GM12878 (cell line): ENCODE measurements around the gene PRSS2. TPM values are rescaled to one million over a fixed set of nuclear protein-coding genes. Genes with fewer than 3 reads are reported as not detected.
A peak's percentile ranks its signal among the peaks of the same experiment; 100 is the strongest.

ENCODE experiments used
- BCL3 ChIP-seq: IDR thresholded peaks from 2 replicates; pipeline ENCODE4 v1.6.1; 2011; ENCODE audit warnings: borderline replicate concordance, low read depth, mild to moderate bottlenecking, moderate library complexity, low read length; ENCODE audit not compliant: insufficient read depth, poor library complexity, severe bottlenecking
- BHLHE40 ChIP-seq, 2 experiments: fragments of 450-650 bp in 1 of 2; IDR thresholded peaks; 2 replicates each; pipeline ENCODE4 v1.6.1; 2011 to 2017; ENCODE audit warnings: low read depth in 2 of 2, borderline replicate concordance in 1 of 2, improper control_type of control experiment in 1 of 2, low read length in 1 of 2, mild to moderate bottlenecking in 1 of 2
- E2F8 ChIP-seq: fragments of 450-650 bp; IDR thresholded peaks from 2 replicates; pipeline ENCODE4 v1.6.1; 2018; ENCODE audit warnings: mild to moderate bottlenecking, low read depth, moderate library complexity; ENCODE audit not compliant: partially characterized antibody
- IRF5 ChIP-seq: fragments of 450-650 bp; IDR thresholded peaks from 2 replicates; pipeline ENCODE4 v1.6.1; 2017; ENCODE audit warnings: borderline replicate concordance
- RELA ChIP-seq: fragments of 450-650 bp; IDR thresholded peaks from 2 replicates; pipeline ENCODE4 v1.8.0; 2014; ENCODE audit warnings: borderline replicate concordance; ENCODE audit not compliant: partially characterized antibody
- RELB ChIP-seq: fragments of 450-650 bp; IDR thresholded peaks from 2 replicates; pipeline ENCODE4 v1.6.1; 2017; ENCODE audit warnings: low read depth, mild to moderate bottlenecking, moderate library complexity
- SMC3 ChIP-seq: IDR thresholded peaks from 2 replicates; pipeline ENCODE4 v1.6.1; 2011; ENCODE audit warnings: low read length, improper control_type of control experiment, borderline replicate concordance
- TARDBP ChIP-seq: IDR thresholded peaks from 2 replicates; pipeline ENCODE4 v1.6.1; 2016; ENCODE audit warnings: borderline replicate concordance
- ZNF592 ChIP-seq: fragments of 450-650 bp; IDR thresholded peaks from 2 replicates; pipeline ENCODE4 v1.6.1; 2017; ENCODE audit warnings: mild to moderate bottlenecking, moderate library complexity
- ZNF622 ChIP-seq: fragments of 450-650 bp; IDR thresholded peaks from 2 replicates; pipeline ENCODE4 v1.6.1; 2017; ENCODE audit warnings: mild to moderate bottlenecking, inconsistent platforms
- polyA plus RNA-seq, 11 experiments: library from polyadenylated mRNA; depleted of rRNA in 4 of 11; unstranded in 6 of 11; stranded (reverse) in 5 of 11; fragments of >200 nt; fragmentation: Nextera tagmentation in 4 of 11; fragmentation: Illumina TruSeq in 1 of 11; extraction: Ambion mirVana in 4 of 11; extraction: Trizol in 1 of 11; gene quantifications; 1 replicate in 1 of 11; 2 replicates in 10 of 11; pipeline versions ENCODE4 v1.2.1 to v1.2.3, GENCODE V29; 2011 to 2016; ENCODE audit warnings: inconsistent platforms in 2 of 11, missing spikeins in 2 of 11, low read depth in 1 of 11
- total RNA-seq, 4 experiments: library from RNA; depleted of rRNA in 3 of 4; stranded (reverse); fragments of >200 nt in 3 of 4; fragmentation: Illumina TruSeq in 1 of 4; extraction: Trizol in 1 of 4; gene quantifications; 2 replicates each; pipeline versions ENCODE4 v1.2.1 to v1.2.3, GENCODE V29; 2013 to 2021
- TF ChIP-seq, protein P1 (sequence below): IDR thresholded peaks from 2 replicates; pipeline ENCODE4 v1.6.1; 2012; ENCODE audit warnings: mild to moderate bottlenecking, low read depth, low read length

Gene PRSS2
- total and polyA plus RNA-seq, 10 of the 15 experiments (the other 5 are each of a cell fraction or from before 2014, with no cell fraction given): 0.21 to 28.8 (median 0.41) TPM; not detected in 7

DNA sequence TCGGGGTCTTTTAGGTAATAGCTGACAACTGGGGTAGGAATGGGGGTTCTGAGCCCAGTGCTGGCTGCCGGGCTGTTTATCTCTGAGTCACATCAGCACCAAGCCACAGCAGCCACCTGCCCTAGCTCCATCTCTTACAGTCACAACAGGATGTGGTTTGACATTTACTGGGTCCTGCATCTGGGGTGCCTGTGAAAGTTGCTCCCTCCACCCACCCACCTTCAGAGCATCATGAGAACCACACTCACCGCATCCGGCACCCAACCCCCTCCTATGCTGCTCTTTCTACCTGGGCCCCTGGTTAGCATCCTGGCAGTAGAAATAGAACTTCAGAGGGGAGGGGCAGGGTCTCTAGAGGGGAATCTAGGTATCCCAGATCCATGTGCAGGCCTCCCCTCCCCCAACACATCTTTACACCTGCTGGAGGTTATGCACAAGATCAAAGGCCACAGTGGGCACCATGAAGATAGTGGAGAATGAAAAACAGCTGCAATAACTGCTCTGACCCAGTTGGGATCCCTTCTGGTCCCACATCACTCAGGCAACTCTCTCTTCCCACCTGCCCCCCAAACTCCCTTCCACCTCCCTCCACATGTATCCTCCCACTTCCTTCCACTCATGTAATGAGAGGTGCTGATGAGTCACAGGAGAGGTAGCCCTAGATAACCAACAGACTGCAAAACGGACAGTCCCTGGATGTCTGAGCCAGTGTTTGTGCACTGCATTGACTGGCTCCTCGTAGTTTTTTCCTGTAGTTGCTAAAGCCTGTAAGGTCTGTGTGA is 38.2 kb downstream of the PRSS2 start (continued):
- TF ChIP-seq, protein P1, sequence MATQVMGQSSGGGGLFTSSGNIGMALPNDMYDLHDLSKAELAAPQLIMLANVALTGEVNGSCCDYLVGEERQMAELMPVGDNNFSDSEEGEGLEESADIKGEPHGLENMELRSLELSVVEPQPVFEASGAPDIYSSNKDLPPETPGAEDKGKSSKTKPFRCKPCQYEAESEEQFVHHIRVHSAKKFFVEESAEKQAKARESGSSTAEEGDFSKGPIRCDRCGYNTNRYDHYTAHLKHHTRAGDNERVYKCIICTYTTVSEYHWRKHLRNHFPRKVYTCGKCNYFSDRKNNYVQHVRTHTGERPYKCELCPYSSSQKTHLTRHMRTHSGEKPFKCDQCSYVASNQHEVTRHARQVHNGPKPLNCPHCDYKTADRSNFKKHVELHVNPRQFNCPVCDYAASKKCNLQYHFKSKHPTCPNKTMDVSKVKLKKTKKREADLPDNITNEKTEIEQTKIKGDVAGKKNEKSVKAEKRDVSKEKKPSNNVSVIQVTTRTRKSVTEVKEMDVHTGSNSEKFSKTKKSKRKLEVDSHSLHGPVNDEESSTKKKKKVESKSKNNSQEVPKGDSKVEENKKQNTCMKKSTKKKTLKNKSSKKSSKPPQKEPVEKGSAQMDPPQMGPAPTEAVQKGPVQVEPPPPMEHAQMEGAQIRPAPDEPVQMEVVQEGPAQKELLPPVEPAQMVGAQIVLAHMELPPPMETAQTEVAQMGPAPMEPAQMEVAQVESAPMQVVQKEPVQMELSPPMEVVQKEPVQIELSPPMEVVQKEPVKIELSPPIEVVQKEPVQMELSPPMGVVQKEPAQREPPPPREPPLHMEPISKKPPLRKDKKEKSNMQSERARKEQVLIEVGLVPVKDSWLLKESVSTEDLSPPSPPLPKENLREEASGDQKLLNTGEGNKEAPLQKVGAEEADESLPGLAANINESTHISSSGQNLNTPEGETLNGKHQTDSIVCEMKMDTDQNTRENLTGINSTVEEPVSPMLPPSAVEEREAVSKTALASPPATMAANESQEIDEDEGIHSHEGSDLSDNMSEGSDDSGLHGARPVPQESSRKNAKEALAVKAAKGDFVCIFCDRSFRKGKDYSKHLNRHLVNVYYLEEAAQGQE: peak; percentile 43; the same call in 1 of the 2 replicates
- TF ChIP-seq ZNF592 (peak; percentile 70), IRF5 (no peak), SMC3 (no peak), E2F8 (peak; percentile 65), ZNF622 (no peak), BCL3 (peak; percentile 97), BHLHE40 (IDR thresholded peaks at IDR 0.05; ENCODE audit: borderline replicate concordance in 1 of 2, low read depth in 2 of 2, low read length in 1 of 2) (peak; percentile 84 to 88), TARDBP (no peak; the same call in 1 of the 2 replicates), RELA (peak; percentile 77), RELB (peak; percentile 90)
